ENCODE measurements around the gene SEC22C. TPM values are rescaled to one million over a fixed set of nuclear protein-coding genes. Genes with fewer than 3 reads are reported as not detected.
A peak's percentile ranks its signal among the peaks of the same experiment; 100 is the strongest.

The SEC22C gene
- total RNA-seq, 2 experiments from 2014 or later: 41.2 to 45.9 TPM

DNA sequence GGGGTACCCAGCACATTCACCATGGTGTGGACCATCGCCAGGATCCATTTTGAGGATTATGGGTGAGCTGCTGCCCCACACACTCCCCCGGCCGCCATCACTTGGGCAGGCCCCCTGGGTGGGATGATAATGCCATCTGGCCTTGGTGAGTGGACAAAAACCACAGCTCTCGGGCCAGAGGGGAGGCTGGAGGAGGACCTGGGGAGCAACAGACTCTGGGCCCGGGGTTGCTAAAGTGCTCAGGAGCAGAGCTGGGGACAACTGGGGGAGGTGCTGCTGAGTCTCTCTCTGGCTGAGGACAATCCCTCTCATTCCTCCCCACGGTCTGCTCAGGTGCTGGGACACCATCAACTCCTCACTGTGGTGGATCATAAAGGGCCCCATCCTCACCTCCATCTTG is 50.3 kb downstream of the SEC22C start:
- no peaks in the 10 kb centered on the region for H3K27me3 Mint-ChIP-seq (ENCODE audit: low read depth)
- no peaks in the 10 kb centered on the region for H3K36me3 Mint-ChIP-seq (ENCODE audit: low read depth)
- DNase-seq: no peak
- H3K4me1 Mint-ChIP-seq (ENCODE audit: low read depth): peaks cover 75% of the 10 kb centered on the region
- CTCF ChIA-PET: interaction anchor here (9.4 kb wide), 1 partner anchor 17 kb away, joined by 79 read pairs; no protein-coding TSS in a partner anchor
- intact Hi-C loops (cut with micrococcal nuclease): no loop called here
- H3K9me3 Mint-ChIP-seq: no peaks in the 10 kb centered on the region
- no peak overlapping the region for H3K4me3 Mint-ChIP-seq
- peak overlapping the region; percentile 10 for H3K27ac Mint-ChIP-seq

DNA sequence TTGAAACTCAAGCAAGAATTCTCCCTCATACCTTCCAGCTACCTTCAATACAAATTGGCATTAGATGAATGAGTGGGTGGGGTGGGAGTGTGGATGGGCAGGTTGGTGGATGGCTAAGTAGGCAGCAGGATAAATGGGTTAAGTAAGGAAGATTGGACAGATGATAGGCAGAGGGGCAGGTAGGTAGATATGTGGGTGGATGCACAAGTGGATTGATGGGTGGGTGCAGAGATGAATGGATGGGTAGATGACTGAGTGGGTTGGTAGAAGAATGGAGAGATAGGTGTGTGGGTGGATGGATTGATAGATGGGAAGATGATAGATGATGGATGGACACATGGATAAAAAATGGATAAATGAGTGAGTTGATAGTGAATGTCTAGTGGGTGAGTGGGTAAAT is 51.7 kb downstream of the SEC22C start:
- no peak for DNase-seq
- Mint-ChIP-seq H3K36me3 (ENCODE audit: low read depth) (no peaks in the 10 kb centered on the region), H3K4me3 (no peak overlapping the region), H3K27me3 (ENCODE audit: low read depth) (no peaks in the 10 kb centered on the region), H3K27ac (no peak overlapping the region), H3K4me1 (ENCODE audit: low read depth) (peaks cover 82% of the 10 kb centered on the region), H3K9me3 (no peaks in the 10 kb centered on the region)
- CTCF ChIA-PET: no interaction called here
- intact Hi-C loops (cut with micrococcal nuclease): no loop called here

DNA sequence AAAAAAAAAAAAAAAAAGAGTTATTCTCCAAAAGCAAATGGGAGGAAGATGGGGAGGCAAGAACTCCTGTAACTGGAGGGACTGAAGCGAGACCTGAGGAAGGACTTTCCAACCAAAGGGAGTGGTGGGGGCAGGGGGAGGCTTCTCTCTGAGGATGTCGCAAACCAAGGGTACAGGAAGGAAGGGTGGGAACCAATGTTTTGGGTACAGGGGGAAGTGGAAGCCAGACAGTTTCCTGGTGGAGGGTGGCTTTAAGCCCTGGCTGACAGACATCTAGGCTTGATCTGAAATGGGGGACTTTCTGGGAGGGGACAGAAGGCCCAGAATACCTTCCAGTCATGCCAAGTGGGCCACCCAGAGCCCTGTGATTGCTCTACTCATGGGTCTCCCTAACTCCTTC is 52.3 kb downstream of the SEC22C start:
- no peaks in the 10 kb centered on the region for H3K9me3 Mint-ChIP-seq
- H3K27ac Mint-ChIP-seq: no peak overlapping the region
- no peaks in the 10 kb centered on the region for H3K36me3 Mint-ChIP-seq (ENCODE audit: low read depth)
- peaks cover 87% of the 10 kb centered on the region for H3K4me1 Mint-ChIP-seq (ENCODE audit: low read depth)
- H3K27me3 Mint-ChIP-seq (ENCODE audit: low read depth): no peaks in the 10 kb centered on the region
- CTCF ChIA-PET: interaction anchor here (0.6 to 2.4 kb wide), 6 partner anchors 8 to 216 kb away, joined by 3 to 9 read pairs (median 4); partner anchors contain the start of gene VIPR1
- intact Hi-C loops (cut with micrococcal nuclease): no loop called here
- no peak for DNase-seq
- H3K4me3 Mint-ChIP-seq: no peak overlapping the region

DNA sequence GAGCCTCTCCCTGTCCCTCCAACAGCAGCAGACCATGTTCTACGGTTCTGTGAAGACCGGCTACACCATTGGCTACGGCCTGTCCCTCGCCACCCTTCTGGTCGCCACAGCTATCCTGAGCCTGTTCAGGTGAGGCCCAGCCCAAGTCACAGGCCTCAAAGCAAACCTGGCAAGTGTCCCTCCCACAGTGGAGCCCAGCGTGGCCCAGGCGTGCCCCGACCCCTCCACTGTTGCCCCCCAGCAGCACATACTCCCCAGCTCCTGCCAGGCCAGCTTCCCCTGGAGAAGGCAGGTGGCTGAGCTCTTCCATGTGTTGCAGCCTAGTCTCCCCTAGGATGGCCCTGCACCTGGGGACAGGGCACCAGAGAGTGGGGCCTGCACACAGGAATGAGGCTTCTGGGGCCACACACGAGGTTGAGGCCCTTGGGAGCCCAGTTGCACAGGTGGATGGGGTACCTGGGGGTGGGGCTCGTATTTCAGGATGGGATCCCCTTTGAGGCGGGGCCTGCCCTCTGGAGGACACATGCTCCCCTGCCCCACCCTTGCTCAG is 54.3 kb downstream of the SEC22C start:
- H3K27me3 Mint-ChIP-seq (ENCODE audit: low read depth): no peaks in the 10 kb centered on the region
- no peak for DNase-seq
- peaks cover 2% of the 10 kb centered on the region for H3K36me3 Mint-ChIP-seq (ENCODE audit: low read depth)
- intact Hi-C loops (cut with micrococcal nuclease): no loop called here
- H3K4me3 Mint-ChIP-seq: no peak overlapping the region
- no peaks in the 10 kb centered on the region for H3K9me3 Mint-ChIP-seq
- CTCF ChIA-PET: interaction anchor here (1.1 to 3.1 kb wide), 5 partner anchors 8 to 25 kb away, joined by 4 to 10 read pairs (median 8); partner anchors contain the start of gene VIPR1
- H3K27ac Mint-ChIP-seq: peak overlapping the region; percentile 69
- peaks cover 70% of the 10 kb centered on the region for H3K4me1 Mint-ChIP-seq (ENCODE audit: low read depth)

DNA sequence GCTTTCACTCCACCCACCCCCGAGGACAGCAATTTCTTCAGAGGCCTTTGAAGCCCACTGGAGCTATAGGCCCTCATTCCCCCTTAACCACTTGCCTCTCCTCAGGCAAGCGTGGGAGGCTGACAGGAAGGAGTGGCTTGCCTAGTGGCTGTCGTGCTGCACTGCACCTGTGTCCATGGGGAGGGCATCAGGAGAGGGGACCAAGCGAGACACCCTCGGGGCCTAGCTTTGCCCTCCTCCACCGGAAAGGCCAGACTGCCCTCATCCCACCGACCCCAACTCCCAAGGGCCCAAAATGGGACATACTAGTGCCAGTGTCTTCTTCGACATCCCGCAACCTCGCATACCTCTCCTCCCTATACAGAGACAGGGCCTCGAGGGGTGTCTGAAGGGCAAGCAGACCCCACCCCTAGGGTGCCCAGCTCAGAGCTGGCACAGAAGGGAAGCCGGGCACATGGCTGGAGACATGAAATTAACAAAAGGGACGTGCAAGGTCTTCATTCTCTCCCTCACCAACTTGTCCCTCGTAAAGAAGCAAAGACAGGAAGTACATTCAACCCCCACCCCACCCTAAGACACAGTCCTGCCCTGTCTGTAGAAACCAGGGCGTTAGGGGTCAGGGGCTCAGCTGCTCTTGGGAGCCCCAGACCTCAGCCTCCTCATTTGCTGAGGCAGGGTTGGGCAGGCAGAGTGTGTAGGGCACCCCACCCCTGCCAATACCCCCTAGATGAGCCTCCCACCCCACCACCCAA is 55.0 kb downstream of the SEC22C start:
- Mint-ChIP-seq H3K27ac (peak overlapping the region; percentile 69), H3K4me1 (ENCODE audit: low read depth) (peaks cover 64% of the 10 kb centered on the region), H3K4me3 (no peak overlapping the region), H3K9me3 (no peaks in the 10 kb centered on the region), H3K36me3 (ENCODE audit: low read depth) (peaks cover 2% of the 10 kb centered on the region), H3K27me3 (ENCODE audit: low read depth) (no peaks in the 10 kb centered on the region)
- intact Hi-C loops (cut with micrococcal nuclease): no loop called here
- CTCF ChIA-PET: interaction anchor here (1.1 to 3.1 kb wide), 6 partner anchors 8 to 25 kb away, joined by 3 to 10 read pairs (median 5); no protein-coding TSS in a partner anchor
- peak; percentile 70 for DNase-seq

DNA sequence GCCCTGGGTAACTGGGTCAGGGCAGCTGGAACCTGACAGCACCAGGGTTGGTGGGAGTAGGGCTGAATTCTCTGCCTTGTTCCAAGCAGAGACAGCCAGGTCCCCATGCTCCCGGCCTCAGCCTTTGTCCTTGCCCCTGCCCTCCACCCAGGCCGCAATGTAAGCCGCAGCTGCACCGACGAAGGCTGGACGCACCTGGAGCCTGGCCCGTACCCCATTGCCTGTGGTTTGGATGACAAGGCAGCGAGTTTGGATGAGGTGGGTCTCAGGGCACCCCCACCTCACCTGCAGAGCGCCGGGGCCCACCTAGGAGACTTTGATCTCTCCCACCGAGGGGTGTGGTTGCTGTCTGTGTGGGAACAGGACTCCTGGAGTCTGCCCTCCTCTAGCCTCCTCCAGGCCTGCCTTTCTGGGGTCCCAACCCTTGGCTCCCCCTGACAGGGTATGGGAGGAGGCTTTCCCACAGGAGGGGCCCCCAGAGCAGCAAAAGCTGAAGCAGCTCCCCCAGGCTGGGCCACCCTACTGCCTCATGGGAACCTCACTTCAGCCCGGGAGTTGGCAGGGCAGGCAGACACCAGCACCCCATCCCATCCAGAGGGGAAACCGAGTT is 55.9 kb downstream of the SEC22C start:
- H3K4me1 Mint-ChIP-seq (ENCODE audit: low read depth): peaks cover 60% of the 10 kb centered on the region
- H3K27ac Mint-ChIP-seq: no peak overlapping the region
- peaks cover 6% of the 10 kb centered on the region for H3K36me3 Mint-ChIP-seq (ENCODE audit: low read depth)
- no peak for DNase-seq
- CTCF ChIA-PET: interaction anchor here (1.3 to 3.1 kb wide), 5 partner anchors 9 to 24 kb away, joined by 3 to 10 read pairs (median 5); no protein-coding TSS in a partner anchor
- no peak overlapping the region for H3K4me3 Mint-ChIP-seq
- no peaks in the 10 kb centered on the region for H3K27me3 Mint-ChIP-seq (ENCODE audit: low read depth)
- intact Hi-C loops (cut with micrococcal nuclease): no loop called here
- H3K9me3 Mint-ChIP-seq: no peaks in the 10 kb centered on the region

DNA sequence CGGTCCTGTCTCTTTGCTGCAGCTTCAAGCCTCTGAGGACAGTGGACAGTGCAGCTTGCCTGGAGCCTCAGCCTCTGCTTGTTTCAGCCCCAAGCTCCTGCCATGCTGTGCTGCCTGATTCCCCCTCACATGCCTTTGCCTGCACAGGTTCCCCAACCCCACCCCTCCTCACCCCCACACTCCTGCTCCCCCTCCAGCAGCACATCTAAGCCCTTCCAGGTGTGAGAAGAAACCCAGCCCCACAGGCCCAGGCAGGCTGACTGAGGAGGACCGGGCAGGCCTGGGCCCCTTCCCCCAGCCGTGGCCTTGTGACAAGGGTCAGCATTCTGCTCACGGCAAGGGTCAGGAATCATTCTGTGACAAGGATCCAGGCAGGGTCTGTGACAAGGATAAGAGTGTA is 56.6 kb downstream of the SEC22C start:
- CTCF ChIA-PET: interaction anchor here (0.9 to 3.1 kb wide), 3 partner anchors 10 to 12 kb away, joined by 3 to 10 read pairs (median 3); no protein-coding TSS in a partner anchor
- Mint-ChIP-seq H3K27me3 (ENCODE audit: low read depth) (no peaks in the 10 kb centered on the region), H3K9me3 (no peaks in the 10 kb centered on the region), H3K27ac (no peak overlapping the region), H3K36me3 (ENCODE audit: low read depth) (peaks cover 6% of the 10 kb centered on the region), H3K4me3 (no peak overlapping the region), H3K4me1 (ENCODE audit: low read depth) (peaks cover 59% of the 10 kb centered on the region)
- intact Hi-C loops (cut with micrococcal nuclease): no loop called here
- DNase-seq: no peak

DNA sequence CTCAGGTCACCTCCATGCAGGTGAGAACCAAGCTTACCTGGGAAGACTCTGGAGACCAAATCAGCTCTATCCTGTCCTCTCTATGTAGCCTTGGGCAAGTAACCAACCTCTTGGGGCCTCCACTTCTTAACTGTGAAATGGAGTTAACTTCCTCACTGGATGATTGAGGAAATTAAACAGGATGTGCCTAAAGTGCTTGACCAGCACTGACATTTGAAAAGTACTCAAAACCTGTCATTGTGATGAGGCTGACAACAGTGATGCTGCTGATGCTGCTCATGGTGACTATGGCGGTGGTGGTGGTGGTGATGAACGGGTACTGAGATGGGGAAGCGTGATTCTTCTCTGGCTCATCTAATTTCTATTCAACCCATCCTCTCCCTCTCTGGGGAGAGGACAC is 57.0 kb downstream of the SEC22C start:
- Mint-ChIP-seq H3K27me3 (ENCODE audit: low read depth) (no peaks in the 10 kb centered on the region), H3K4me1 (ENCODE audit: low read depth) (peaks cover 59% of the 10 kb centered on the region), H3K36me3 (ENCODE audit: low read depth) (peaks cover 8% of the 10 kb centered on the region), H3K9me3 (no peaks in the 10 kb centered on the region), H3K4me3 (no peak overlapping the region), H3K27ac (no peak overlapping the region)
- CTCF ChIA-PET: interaction anchor here (0.9 to 3.1 kb wide), 3 partner anchors 10 to 13 kb away, joined by 3 to 10 read pairs (median 3); no protein-coding TSS in a partner anchor
- DNase-seq: no peak
- intact Hi-C loops (cut with micrococcal nuclease): no loop called here

DNA sequence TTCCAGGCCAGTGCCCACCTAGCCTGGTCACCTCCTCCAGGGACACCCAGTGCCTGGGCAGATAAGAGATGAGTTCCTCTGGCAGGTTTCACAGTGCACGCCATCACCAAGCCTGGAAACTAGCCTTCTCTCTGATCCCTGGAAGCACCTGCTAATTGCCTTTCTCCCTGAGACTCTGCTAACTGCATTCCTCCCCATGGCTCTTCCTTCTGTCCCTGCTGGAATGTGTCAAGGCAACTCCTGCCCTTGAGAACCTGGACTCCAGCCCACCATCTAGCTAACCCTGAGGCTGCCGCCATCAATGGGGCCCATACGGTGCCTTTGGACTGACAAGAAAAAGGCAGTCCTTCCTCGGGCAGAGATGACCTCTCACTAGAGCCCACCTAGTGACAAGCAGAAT is 60.9 kb downstream of the SEC22C start:
- Mint-ChIP-seq H3K4me1 (ENCODE audit: low read depth) (peaks cover 33% of the 10 kb centered on the region), H3K27me3 (ENCODE audit: low read depth) (no peaks in the 10 kb centered on the region), H3K4me3 (no peak overlapping the region), H3K9me3 (no peaks in the 10 kb centered on the region), H3K36me3 (ENCODE audit: low read depth) (peaks cover 10% of the 10 kb centered on the region), H3K27ac (no peak overlapping the region)
- CTCF ChIA-PET: interaction anchor here (0.9 to 2.0 kb wide), 3 partner anchors 13 to 19 kb away, joined by 3 to 5 read pairs (median 4); partner anchors contain the start of gene VIPR1
- intact Hi-C loops (cut with micrococcal nuclease): no loop called here
- DNase-seq: no peak

DNA sequence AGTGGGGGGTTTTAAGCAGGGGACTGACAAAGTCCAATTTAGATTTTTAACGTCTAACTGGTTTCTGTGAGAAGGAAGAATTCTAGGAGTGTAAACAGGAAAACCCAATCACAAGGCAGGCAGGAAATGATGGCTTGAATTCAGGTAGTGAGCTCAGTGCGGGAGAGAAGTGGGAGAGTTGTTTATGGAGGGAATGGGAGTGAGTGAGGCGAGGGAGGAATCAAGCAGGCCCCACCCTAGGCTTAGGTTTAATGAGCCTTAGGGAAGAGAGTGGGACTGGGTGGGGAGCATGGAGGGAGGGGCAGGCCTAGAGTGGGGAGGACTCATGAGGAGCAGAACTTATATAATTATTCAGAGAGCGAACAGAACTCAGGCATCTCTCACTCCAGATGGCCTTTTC is 61.4 kb downstream of the SEC22C start:
- H3K27ac Mint-ChIP-seq: peak overlapping the region; percentile 6
- intact Hi-C loops (cut with micrococcal nuclease): no loop called here
- H3K36me3 Mint-ChIP-seq (ENCODE audit: low read depth): peaks cover 10% of the 10 kb centered on the region
- peaks cover 37% of the 10 kb centered on the region for H3K4me1 Mint-ChIP-seq (ENCODE audit: low read depth)
- no peaks in the 10 kb centered on the region for H3K27me3 Mint-ChIP-seq (ENCODE audit: low read depth)
- CTCF ChIA-PET: interaction anchor here (1.6 to 2.0 kb wide), 2 partner anchors 13 to 16 kb away, joined by 4 to 5 read pairs; no protein-coding TSS in a partner anchor
- H3K4me3 Mint-ChIP-seq: no peak overlapping the region
- H3K9me3 Mint-ChIP-seq: no peaks in the 10 kb centered on the region
- no peak for DNase-seq

DNA sequence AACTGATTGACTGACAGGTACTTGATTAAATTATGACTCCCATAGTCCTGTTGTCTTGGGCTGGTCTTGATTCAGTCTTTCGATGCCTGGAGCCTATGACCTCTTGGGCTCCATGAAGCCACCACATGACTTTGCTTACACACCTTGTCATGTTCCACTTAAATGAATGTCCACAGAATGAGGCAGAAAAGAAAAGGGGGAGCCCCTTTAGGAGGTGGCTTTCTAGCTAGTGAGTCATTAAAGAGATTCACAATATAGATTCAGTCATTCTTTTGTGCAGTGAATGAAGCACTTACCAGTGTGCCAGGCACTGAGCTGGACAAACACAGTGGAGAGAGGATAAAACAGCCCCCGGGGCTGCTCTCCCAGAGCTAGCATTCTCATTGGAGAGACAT is 62.2 kb downstream of the SEC22C start:
- peaks cover 30% of the 10 kb centered on the region for H3K4me1 Mint-ChIP-seq (ENCODE audit: low read depth)
- peak overlapping the region; percentile 69 for H3K27ac Mint-ChIP-seq
- intact Hi-C loops (cut with micrococcal nuclease): loop anchor here (1.0 to 5.0 kb wide), 4 partner anchors 12 to 118 kb away; partner anchors contain the start of gene VIPR1
- CTCF ChIA-PET: interaction anchor here (0.6 to 2.0 kb wide), 7 partner anchors 9 to 26 kb away, joined by 3 to 5 read pairs (median 3); partner anchors contain the start of gene VIPR1
- no peaks in the 10 kb centered on the region for H3K27me3 Mint-ChIP-seq (ENCODE audit: low read depth)
- no peak overlapping the region for H3K4me3 Mint-ChIP-seq
- H3K36me3 Mint-ChIP-seq (ENCODE audit: low read depth): peaks cover 10% of the 10 kb centered on the region
- H3K9me3 Mint-ChIP-seq: no peaks in the 10 kb centered on the region
- peak; percentile 45 for DNase-seq
